GM12878 (cell line): ENCODE results near the gene GAPDHS. TPM values are rescaled to one million over a fixed set of nuclear protein-coding genes. Genes with fewer than 3 reads are reported as not detected.

Experiments
- ATF3 ChIP-seq: IDR thresholded peaks from 2 replicates; pipeline ENCODE4 v1.6.1; 2011; ENCODE audit warnings: low read depth, mild to moderate bottlenecking, low read length, moderate library complexity, borderline replicate concordance; ENCODE audit errors: extremely low read depth
- BCL11A ChIP-seq: IDR thresholded peaks from 2 replicates; pipeline ENCODE4 v1.6.1; 2011; ENCODE audit warnings: low read depth, low read length
- CREM ChIP-seq: IDR thresholded peaks from 2 replicates; pipeline ENCODE4 v1.6.1; 2014; ENCODE audit warnings: antibody characterized with exemption, low read depth
- CUX1 ChIP-seq: IDR thresholded peaks from 2 replicates; pipeline ENCODE4 v1.6.1; 2012; ENCODE audit warnings: improper control_type of control experiment, low read depth, low read length; ENCODE audit not compliant: insufficient replicate concordance
- EP300 ChIP-seq, 2 experiments: fragments of 150-350 bp in 1 of 2; IDR thresholded peaks; 2 replicates each; pipeline ENCODE4 v1.6.1; 2011 to 2012; ENCODE audit warnings: low read depth in 2 of 2, low read length in 2 of 2, borderline replicate concordance in 1 of 2, improper control_type of control experiment in 1 of 2, inconsistent platforms in 1 of 2; ENCODE audit not compliant: control insufficient read depth in 1 of 2
- HDGF ChIP-seq: fragments of 450-650 bp; IDR thresholded peaks from 2 replicates; pipeline ENCODE4 v1.6.1; 2016; ENCODE audit warnings: antibody characterized with exemption
- IRF3 ChIP-seq: fragments of 450-650 bp; IDR thresholded peaks from 2 replicates; pipeline ENCODE4 v1.6.1; 2014; ENCODE audit warnings: mild to moderate bottlenecking
- PML ChIP-seq: IDR thresholded peaks from 2 replicates; pipeline ENCODE4 v1.6.1; 2012; ENCODE audit warnings: low read length, inconsistent platforms
- SIN3A ChIP-seq: IDR thresholded peaks from 2 replicates; pipeline ENCODE4 v1.6.1; 2012; ENCODE audit warnings: low read depth, low read length, improper control_type of control experiment
- SMAD5 ChIP-seq: IDR thresholded peaks from 2 replicates; pipeline ENCODE4 v1.6.1; 2016; ENCODE audit warnings: antibody characterized with exemption, low read depth
- ZBTB4 ChIP-seq: fragments of 450-650 bp; formaldehyde crosslinking; IDR thresholded peaks from 2 replicates; pipeline ENCODE4 v1.4.0; 2022; ENCODE audit warnings: mild to moderate bottlenecking, moderate library complexity
- ZBTB40 ChIP-seq: fragments of 450-650 bp; IDR thresholded peaks from 2 replicates; pipeline ENCODE4 v1.6.1; 2016; ENCODE audit warnings: mild to moderate bottlenecking, moderate library complexity, borderline replicate concordance
- ZNF274 ChIP-seq: IDR thresholded peaks from one replicate; pipeline ENCODE4 v1.8.0; 2011; ENCODE audit not compliant: insufficient read length, insufficient read depth
- ZSCAN29 ChIP-seq: fragments of 450-650 bp; IDR thresholded peaks from 2 replicates; pipeline ENCODE4 v1.6.1; 2017; ENCODE audit warnings: mild to moderate bottlenecking, moderate library complexity
- polyA plus RNA-seq, 11 experiments: library from polyadenylated mRNA; depleted of rRNA in 4 of 11; unstranded in 6 of 11; stranded (reverse) in 5 of 11; fragments of >200 nt; fragmentation: Nextera tagmentation in 4 of 11; fragmentation: Illumina TruSeq in 1 of 11; extraction: Ambion mirVana in 4 of 11; extraction: Trizol in 1 of 11; gene quantifications; 1 replicate in 1 of 11; 2 replicates in 10 of 11; pipeline versions ENCODE4 v1.2.1 to v1.2.3, GENCODE V29; 2011 to 2016; ENCODE audit warnings: inconsistent platforms in 2 of 11, missing spikeins in 2 of 11, low read depth in 1 of 11
- total RNA-seq, 4 experiments: library from RNA; depleted of rRNA in 3 of 4; stranded (reverse); fragments of >200 nt in 3 of 4; fragmentation: Illumina TruSeq in 1 of 4; extraction: Trizol in 1 of 4; gene quantifications; 2 replicates each; pipeline versions ENCODE4 v1.2.1 to v1.2.3, GENCODE V29; 2013 to 2021

GAPDHS gene
- total and polyA plus RNA-seq, 10 of the 15 experiments (the other 5 are each of a cell fraction or from before 2014, with no cell fraction given) = 0.08 TPM; not detected in 9

- TF ChIP-seq ZBTB4 (CRISPR knock-in tag) = no peak
- peak; percentile 44; the same call in 1 of the 2 replicates for TF ChIP-seq ZSCAN29
- peak; percentile 58; the same call in 1 of the 2 replicates for TF ChIP-seq ZBTB40
- no peak; a peak in 1 of 4 replicates for TF ChIP-seq EP300 (IDR thresholded peaks at IDR 0.05; ENCODE audit: borderline replicate concordance in 1 of 2, control insufficient read depth in 1 of 2, low read depth in 2 of 2, low read length in 2 of 2)
- no peak for TF ChIP-seq CUX1
- peak; percentile 74; the same call in 1 of the 2 replicates for TF ChIP-seq SIN3A
- no peak for TF ChIP-seq ZNF274
- TF ChIP-seq SMAD5 = 0 out of 2 replicates have a peak, but pooled peaks have one; percentile 64
- TF ChIP-seq CREM = peak; percentile 99
- peak; percentile 95 for TF ChIP-seq ATF3
- peak; percentile 32; the same call in 1 of the 2 replicates for TF ChIP-seq HDGF
- TF ChIP-seq PML = no peak; the same call in 1 of the 2 replicates
- no peak for TF ChIP-seq IRF3
- no peak for TF ChIP-seq BCL11A
Measured at GRCh38 chr19:35545001-35545854, 12.0 kb downstream of the GAPDHS start, which contains the start of gene TMEM147 (continued).
